ENCODE results near the gene CHRM5.

DNA sequence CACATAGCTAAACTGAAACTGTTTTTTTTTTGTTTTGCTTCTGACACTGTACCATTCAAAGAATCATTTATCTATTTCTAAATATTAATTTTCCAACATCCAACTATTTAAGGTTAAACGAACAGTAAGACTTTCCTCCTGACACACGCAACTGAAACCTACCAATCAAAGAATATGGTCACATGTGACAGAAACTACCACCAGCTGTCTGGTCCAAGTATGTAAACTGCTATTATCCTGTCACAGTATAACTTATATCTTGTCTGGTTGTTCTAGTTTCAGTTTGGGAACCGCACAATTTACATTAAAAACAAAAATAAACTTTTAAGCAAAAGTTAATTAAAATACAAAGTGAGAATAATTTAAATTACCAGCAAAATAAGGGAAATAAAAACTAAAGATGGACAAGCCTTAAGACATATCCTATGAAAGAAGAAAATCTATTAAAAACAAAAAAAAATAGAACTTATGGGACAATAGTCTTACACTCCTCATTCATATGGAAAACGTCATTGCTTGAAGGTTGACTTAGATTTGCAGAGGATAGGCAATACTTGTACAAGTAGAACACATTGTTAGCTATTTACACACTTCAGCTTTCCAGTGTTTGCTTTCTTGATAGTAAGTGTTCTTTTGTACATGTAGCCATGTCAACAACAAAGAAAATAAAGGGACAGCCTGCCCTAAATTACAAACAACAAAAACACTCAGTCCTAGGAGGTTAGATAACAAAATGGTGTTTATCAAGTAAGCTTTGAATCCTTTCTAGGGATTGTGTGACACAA lies 26.8 kb upstream of the CHRM5 start:
- TF ChIP-seq, protein P1, sequence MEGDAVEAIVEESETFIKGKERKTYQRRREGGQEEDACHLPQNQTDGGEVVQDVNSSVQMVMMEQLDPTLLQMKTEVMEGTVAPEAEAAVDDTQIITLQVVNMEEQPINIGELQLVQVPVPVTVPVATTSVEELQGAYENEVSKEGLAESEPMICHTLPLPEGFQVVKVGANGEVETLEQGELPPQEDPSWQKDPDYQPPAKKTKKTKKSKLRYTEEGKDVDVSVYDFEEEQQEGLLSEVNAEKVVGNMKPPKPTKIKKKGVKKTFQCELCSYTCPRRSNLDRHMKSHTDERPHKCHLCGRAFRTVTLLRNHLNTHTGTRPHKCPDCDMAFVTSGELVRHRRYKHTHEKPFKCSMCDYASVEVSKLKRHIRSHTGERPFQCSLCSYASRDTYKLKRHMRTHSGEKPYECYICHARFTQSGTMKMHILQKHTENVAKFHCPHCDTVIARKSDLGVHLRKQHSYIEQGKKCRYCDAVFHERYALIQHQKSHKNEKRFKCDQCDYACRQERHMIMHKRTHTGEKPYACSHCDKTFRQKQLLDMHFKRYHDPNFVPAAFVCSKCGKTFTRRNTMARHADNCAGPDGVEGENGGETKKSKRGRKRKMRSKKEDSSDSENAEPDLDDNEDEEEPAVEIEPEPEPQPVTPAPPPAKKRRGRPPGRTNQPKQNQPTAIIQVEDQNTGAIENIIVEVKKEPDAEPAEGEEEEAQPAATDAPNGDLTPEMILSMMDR (IDR thresholded peaks at IDR 0.05) = no peak
- no peak for TF ChIP-seq POLR2A (IDR thresholded peaks at IDR 0.05)

Measured in prostate gland (tissue), 2 donors.